Large intestine (tissue), 3 donors: ENCODE measurements around the gene CHST3. TPM values are rescaled to one million over a fixed set of nuclear protein-coding genes. Genes with fewer than 3 reads are reported as not detected.
A peak's percentile ranks its signal among the peaks of the same experiment; 100 is the strongest.

Source experiments
- DNase-seq, 2 donors: peaks; one replicate each; pipeline versions ENCODE4 v3.0.0 to v3.0.0-alpha.2; 2013
- H3K27ac ChIP-seq: one replicate; pipeline ENCODE4 v1.5.1; 2013; ENCODE audit warnings: low read length
- H3K27me3 ChIP-seq: 2 replicates; pipeline ENCODE4 v1.6.1; 2013; ENCODE audit warnings: low read length; ENCODE audit not compliant: control insufficient read depth, insufficient read depth
- H3K36me3 ChIP-seq: 2 replicates; pipeline ENCODE4 v1.6.1; 2013; ENCODE audit warnings: low read length; ENCODE audit not compliant: control insufficient read depth, insufficient read depth
- H3K4me1 ChIP-seq: one replicate; pipeline ENCODE4 v1.6.1; 2013; ENCODE audit warnings: low read length; ENCODE audit not compliant: control insufficient read depth, insufficient read depth
- H3K4me3 ChIP-seq: one replicate; pipeline ENCODE4 v1.5.1; 2013; ENCODE audit warnings: low read length
- H3K9me3 ChIP-seq: one replicate; pipeline ENCODE4 v1.6.1; 2013; ENCODE audit warnings: mild to moderate bottlenecking, low read depth, low read length, moderate library complexity; ENCODE audit not compliant: control insufficient read depth
- WGBS: methylation state at CpG from one replicate; pipeline ENCODE4 v1.1.5; 2013; ENCODE audit warnings: low lambda C conversion rate; ENCODE audit not compliant: insufficient coverage; 5-methylcytosine and 5-hydroxymethylcytosine counted together
- polyA plus RNA-seq: library from polyadenylated mRNA; unstranded; fragments of 120-200 nt; gene quantifications from one replicate; pipeline ENCODE4 v1.2.1, GENCODE V29; 2013

CHST3 gene
- polyA plus RNA-seq, 1 donor, result 4.7 TPM

- no peak for DNase-seq
- Histone ChIP-seq H3K9me3 (no peaks in the 10 kb centered on the region), H3K4me1 (peaks cover 14% of the 10 kb centered on the region), H3K27ac (peak overlapping the region; percentile 81), H3K36me3 (no peaks in the 10 kb centered on the region), H3K27me3 (no peaks in the 10 kb centered on the region), H3K4me3 (no peak overlapping the region)
- WGBS, result 88% methylated on average over 1 of the region's 4 CpGs
These were observed 37.0 kb upstream of the CHST3 start for GRCh38 chr10:71927159-71927558.

- H3K4me1 ChIP-seq, result peaks cover 14% of the 10 kb centered on the region
- H3K36me3 ChIP-seq, result no peaks in the 10 kb centered on the region
- H3K9me3 ChIP-seq, result peaks cover 3% of the 10 kb centered on the region
- H3K4me3 ChIP-seq, result no peak overlapping the region
- H3K27ac ChIP-seq, result peak overlapping the region; percentile 81
- no CpG with 5 or more reads among the region's 5 CpGs for WGBS
- peak; percentile 47 to 66 for DNase-seq
- H3K27me3 ChIP-seq, result no peaks in the 10 kb centered on the region
These were observed 36.2 kb upstream of the CHST3 start for GRCh38 chr10:71927776-71928592.

- no peaks in the 10 kb centered on the region for H3K36me3 ChIP-seq
- H3K27ac ChIP-seq, result no peak overlapping the region
- peaks cover 14% of the 10 kb centered on the region for H3K4me1 ChIP-seq
- no CpG with 5 or more reads among the region's 1 CpG for WGBS
- H3K4me3 ChIP-seq, result no peak overlapping the region
- H3K27me3 ChIP-seq, result no peaks in the 10 kb centered on the region
- H3K9me3 ChIP-seq, result peaks cover 3% of the 10 kb centered on the region
- DNase-seq, result no peak
These were observed 32.9 kb upstream of the CHST3 start for GRCh38 chr10:71931295-71931694.

- Histone ChIP-seq H3K4me1 (no peaks in the 10 kb centered on the region), H3K4me3 (no peak overlapping the region), H3K27ac (no peak overlapping the region), H3K27me3 (no peaks in the 10 kb centered on the region), H3K9me3 (peaks cover 3% of the 10 kb centered on the region), H3K36me3 (no peaks in the 10 kb centered on the region)
- no peak for DNase-seq
- WGBS, result no CpG with 5 or more reads among the region's 1 CpG
These were observed 30.5 kb upstream of the CHST3 start for GRCh38 chr10:71933651-71934050.

- WGBS, result no CpG with 5 or more reads among the region's 1 CpG
- Histone ChIP-seq H3K27ac (no peak overlapping the region), H3K9me3 (peaks cover 7% of the 10 kb centered on the region), H3K4me3 (no peak overlapping the region), H3K4me1 (no peaks in the 10 kb centered on the region), H3K36me3 (no peaks in the 10 kb centered on the region), H3K27me3 (no peaks in the 10 kb centered on the region)
- no peak for DNase-seq
These were observed 26.0 kb upstream of the CHST3 start for GRCh38 chr10:71938211-71938610.

GRCh38 chr10:71939304-71939703 is 24.9 kb upstream of the CHST3 start:
- no CpG with 5 or more reads among the region's 4 CpGs for WGBS
- no peak for DNase-seq
- H3K4me3 ChIP-seq, result no peak overlapping the region
- H3K36me3 ChIP-seq, result no peaks in the 10 kb centered on the region
- H3K9me3 ChIP-seq, result peaks cover 11% of the 10 kb centered on the region
- no peak overlapping the region for H3K27ac ChIP-seq
- H3K27me3 ChIP-seq, result no peaks in the 10 kb centered on the region
- H3K4me1 ChIP-seq, result no peaks in the 10 kb centered on the region

- Histone ChIP-seq H3K27ac (no peak overlapping the region), H3K4me3 (no peak overlapping the region), H3K36me3 (no peaks in the 10 kb centered on the region), H3K9me3 (peaks cover 14% of the 10 kb centered on the region), H3K4me1 (no peaks in the 10 kb centered on the region), H3K27me3 (no peaks in the 10 kb centered on the region)
- no peak for DNase-seq
- WGBS, result no CpG with 5 or more reads among the region's 26 CpGs
These were observed 24.2 kb upstream of the CHST3 start for GRCh38 chr10:71939861-71940474.

GRCh38 chr10:71940752-71941151 is 23.4 kb upstream of the CHST3 start:
- H3K36me3 ChIP-seq, result no peaks in the 10 kb centered on the region
- 100% methylated on average over 4 of the region's 4 CpGs for WGBS
- peaks cover 22% of the 10 kb centered on the region for H3K9me3 ChIP-seq
- no peaks in the 10 kb centered on the region for H3K4me1 ChIP-seq
- no peak overlapping the region for H3K27ac ChIP-seq
- no peak overlapping the region for H3K4me3 ChIP-seq
- DNase-seq, result no peak
- H3K27me3 ChIP-seq, result no peaks in the 10 kb centered on the region

- Histone ChIP-seq H3K27ac (no peak overlapping the region), H3K9me3 (peaks cover 26% of the 10 kb centered on the region)
- no CpG with 5 or more reads among the region's 8 CpGs for WGBS
These were observed 22.9 kb upstream of the CHST3 start for GRCh38 chr10:71941318-71941717.

GRCh38 chr10:71945819-71946474 is 18.2 kb upstream of the CHST3 start:
- H3K9me3 ChIP-seq, result peaks cover 29% of the 10 kb centered on the region

More at GRCh38 chr10:71941318-71941717, 22.9 kb upstream of the CHST3 start:
- Histone ChIP-seq H3K36me3 (no peaks in the 10 kb centered on the region), H3K27me3 (no peaks in the 10 kb centered on the region), H3K4me1 (no peaks in the 10 kb centered on the region), H3K4me3 (no peak overlapping the region)
- DNase-seq, result no peak

More at GRCh38 chr10:71945819-71946474, 18.2 kb upstream of the CHST3 start:
- WGBS, result no CpG with 5 or more reads among the region's 8 CpGs
- Histone ChIP-seq H3K4me1 (no peaks in the 10 kb centered on the region), H3K36me3 (no peaks in the 10 kb centered on the region), H3K27me3 (no peaks in the 10 kb centered on the region), H3K4me3 (no peak overlapping the region), H3K27ac (no peak overlapping the region)
- DNase-seq, result peak in 1 of 2 donors; percentile 38
